ENCODE data around the gene STIL.
"Not testable (repeated sequence)": the region's sequence is repeated elsewhere in the genome, so short reads cannot be mapped to it uniquely, and the experiment has no call there.

STIL gene

GRCh38 chr1:47313915-47314664 lies at the start of gene STIL:
Gene STIL, minus strand, starts transcription at chr1:47314147. Its CDS starts 3,828 bp downstream, at chr1:47310319.
- peak; percentile 99 for DNase-seq (ENCODE audit: low spot score)

GRCh38 chr1:47362828-47363227 lies 48.9 kb upstream of the STIL start:
- DNase-seq (ENCODE audit: low spot score): no peak

- DNase-seq (ENCODE audit: low spot score): no peak
These were observed 47.4 kb upstream of the STIL start for GRCh38 chr1:47361380-47361779.

- DNase-seq (ENCODE audit: low spot score): no peak
These were observed 37.4 kb upstream of the STIL start for GRCh38 chr1:47351305-47351704.

- no peak for DNase-seq (ENCODE audit: low spot score)
These were observed 34.3 kb upstream of the STIL start for GRCh38 chr1:47348246-47348645.

GRCh38 chr1:47347735-47348134 lies 33.8 kb upstream of the STIL start:
- DNase-seq (ENCODE audit: low spot score): no peak

GRCh38 chr1:47346979-47347378 lies 33.0 kb upstream of the STIL start:
- DNase-seq (ENCODE audit: low spot score): not testable (repeated sequence)

- DNase-seq (ENCODE audit: low spot score): no peak
These were observed 26.3 kb upstream of the STIL start for GRCh38 chr1:47340227-47340626.

- no peak for DNase-seq (ENCODE audit: low spot score)
These were observed 24.5 kb upstream of the STIL start for GRCh38 chr1:47338249-47339077.

- DNase-seq (ENCODE audit: low spot score): no peak
These were observed 23.4 kb upstream of the STIL start for GRCh38 chr1:47337350-47337749.

GRCh38 chr1:47334765-47335435 lies 21.0 kb upstream of the STIL start:
- DNase-seq (ENCODE audit: low spot score): no peak

GRCh38 chr1:47333922-47334764 lies 20.2 kb upstream of the STIL start:
- DNase-seq (ENCODE audit: low spot score): peak; percentile 78

GRCh38 chr1:47333578-47333921 lies 19.6 kb upstream of the STIL start, which contains the start of gene CMPK1:
Gene CMPK1, plus strand, starts transcription at chr1:47333790. Its CDS starts 156 bp downstream, at chr1:47333946.
- DNase-seq (ENCODE audit: low spot score): peak; percentile 90

GRCh38 chr1:47332779-47333577 lies 19.0 kb upstream of the STIL start:
- no peak for DNase-seq (ENCODE audit: low spot score)

- no peak for DNase-seq (ENCODE audit: low spot score)
These were observed 17.9 kb upstream of the STIL start for GRCh38 chr1:47331875-47332274.

GRCh38 chr1:47330212-47330611 lies 16.3 kb upstream of the STIL start:
- no peak for DNase-seq (ENCODE audit: low spot score)

GRCh38 chr1:47328992-47329391 lies 15.0 kb upstream of the STIL start:
- DNase-seq (ENCODE audit: low spot score): no peak

GRCh38 chr1:47326271-47326670 lies 12.3 kb upstream of the STIL start:
- DNase-seq (ENCODE audit: low spot score): no peak

- no peak for DNase-seq (ENCODE audit: low spot score)
These were observed 11.6 kb upstream of the STIL start for GRCh38 chr1:47325528-47325927.

GRCh38 chr1:47324682-47325081 lies 10.7 kb upstream of the STIL start:
- DNase-seq (ENCODE audit: low spot score): no peak

GRCh38 chr1:47323599-47324031 lies 9.7 kb upstream of the STIL start:
- DNase-seq (ENCODE audit: low spot score): no peak
